Stimulated activated CD8-positive, alpha-beta memory T cell treated with anti-CD3 and anti-CD28 coated beads, Interleukin-7, amount 100 ng/mL, for 1 hour (primary cell): ENCODE data around the gene CNOT6.

Experiments used
- DNase-seq, 2 donors: peaks; one replicate each; pipeline ENCODE4 v3.0.0-alpha.2; 2020; ENCODE audit warnings: low read depth in 2 of 2

CNOT6 gene

GRCh38 chr5:180600554-180601041, 106.4 kb downstream of the CNOT6 start:
- DNase-seq: no peak

- DNase-seq: no peak
Observed at GRCh38 chr5:180601591-180602480, 107.7 kb downstream of the CNOT6 start.

GRCh38 chr5:180602481-180603075, 108.4 kb downstream of the CNOT6 start:
- no peak for DNase-seq

GRCh38 chr5:180603076-180603594, 109.0 kb downstream of the CNOT6 start:
- no peak for DNase-seq

GRCh38 chr5:180604271-180604670, 110.1 kb downstream of the CNOT6 start:
- DNase-seq: no peak

- DNase-seq: peak; percentile 18 to 39
Observed at GRCh38 chr5:180605554-180606214, 111.5 kb downstream of the CNOT6 start.

- no peak for DNase-seq
Observed at GRCh38 chr5:180606215-180606785, 112.1 kb downstream of the CNOT6 start.

GRCh38 chr5:180607861-180608571, 113.8 kb downstream of the CNOT6 start:
- DNase-seq: no peak

GRCh38 chr5:180608572-180609310, 114.6 kb downstream of the CNOT6 start:
- DNase-seq: no peak

GRCh38 chr5:180609386-180609785, 115.2 kb downstream of the CNOT6 start:
- DNase-seq: no peak

GRCh38 chr5:180609817-180610550, 115.8 kb downstream of the CNOT6 start:
- DNase-seq: no peak

GRCh38 chr5:180611140-180611850, 117.1 kb downstream of the CNOT6 start:
- no peak for DNase-seq

- no peak for DNase-seq
Observed at GRCh38 chr5:180612683-180613082, 118.5 kb downstream of the CNOT6 start.

- DNase-seq: no peak
Observed at GRCh38 chr5:180613188-180613813, 119.1 kb downstream of the CNOT6 start.

- no peak for DNase-seq
Observed at GRCh38 chr5:180613814-180614188, 119.6 kb downstream of the CNOT6 start.

- no peak for DNase-seq
Observed at GRCh38 chr5:180618487-180618828, 124.3 kb downstream of the CNOT6 start.

GRCh38 chr5:180618829-180619562, 124.8 kb downstream of the CNOT6 start:
- DNase-seq: no peak

GRCh38 chr5:180619563-180619915, 125.4 kb downstream of the CNOT6 start:
- DNase-seq: no peak
